ENCODE measurements around the gene UBAP1.
"Not testable (repeated sequence)": the region's sequence is repeated elsewhere in the genome, so short reads cannot be mapped to it uniquely, and the experiment has no call there.

The UBAP1 gene

DNA sequence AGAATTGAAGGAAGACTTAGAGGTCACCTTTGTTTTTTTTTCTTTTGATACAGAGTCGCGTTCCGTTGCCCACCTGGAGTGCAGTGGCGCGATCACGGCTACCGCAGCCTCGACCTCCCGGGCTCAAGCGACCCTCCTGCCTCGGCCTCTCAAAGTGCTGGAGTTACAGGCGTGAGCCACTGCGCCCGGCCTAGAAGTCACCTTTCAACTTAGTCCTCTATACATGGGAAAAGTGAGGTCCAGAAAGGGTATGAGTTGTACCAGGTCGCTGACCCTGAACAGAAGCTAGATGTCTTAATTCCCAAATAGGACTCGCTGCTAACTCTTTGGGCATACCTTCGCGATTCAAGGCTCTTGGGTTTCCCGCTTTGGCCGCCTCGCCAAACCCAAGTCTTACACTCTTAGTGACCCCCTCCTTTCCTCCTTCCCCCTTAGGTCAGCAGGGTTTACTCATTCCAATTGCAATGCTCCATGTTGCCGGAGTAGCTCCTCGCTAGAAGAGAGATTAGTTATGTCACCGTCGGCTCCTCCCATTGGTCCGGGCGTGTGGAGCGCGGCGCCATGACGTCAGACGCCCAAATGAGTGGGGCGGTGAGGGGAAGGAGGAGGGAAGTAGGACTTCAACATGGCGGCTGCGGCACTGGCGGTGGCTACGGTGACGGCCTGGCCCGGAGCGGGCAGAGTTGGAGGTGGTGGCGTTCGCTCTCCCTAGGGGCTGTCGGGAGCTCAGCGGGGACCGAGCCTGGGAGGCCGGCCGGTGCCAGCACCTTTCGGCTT is at the start of gene UBAP1:
Gene UBAP1 (plus strand): TSS at position 608 of the 777 bp plus-strand sequence. CDS start 41,872 bp downstream, outside the sequence.
- DNase-seq = peak; percentile 90

DNA sequence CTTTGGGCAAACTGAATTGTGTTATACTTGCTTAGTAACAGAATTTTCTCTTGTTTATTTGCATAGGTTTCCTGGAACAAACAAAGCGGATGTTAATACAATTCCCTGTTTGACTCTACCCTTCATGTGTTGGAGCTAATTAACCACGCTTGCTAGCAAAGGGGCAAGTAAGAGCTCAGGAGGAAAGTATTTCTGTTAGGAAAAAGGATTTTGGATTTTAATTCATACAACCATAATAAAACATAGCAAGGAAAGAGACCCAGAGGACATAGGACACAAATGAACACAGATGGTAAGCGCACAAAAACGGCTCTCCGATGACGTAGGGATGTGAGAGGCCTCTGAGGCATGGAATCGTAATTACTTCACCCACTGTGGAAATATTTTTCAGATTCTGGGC is 47.3 kb upstream of the UBAP1 start:
- DNase-seq = no peak

DNA sequence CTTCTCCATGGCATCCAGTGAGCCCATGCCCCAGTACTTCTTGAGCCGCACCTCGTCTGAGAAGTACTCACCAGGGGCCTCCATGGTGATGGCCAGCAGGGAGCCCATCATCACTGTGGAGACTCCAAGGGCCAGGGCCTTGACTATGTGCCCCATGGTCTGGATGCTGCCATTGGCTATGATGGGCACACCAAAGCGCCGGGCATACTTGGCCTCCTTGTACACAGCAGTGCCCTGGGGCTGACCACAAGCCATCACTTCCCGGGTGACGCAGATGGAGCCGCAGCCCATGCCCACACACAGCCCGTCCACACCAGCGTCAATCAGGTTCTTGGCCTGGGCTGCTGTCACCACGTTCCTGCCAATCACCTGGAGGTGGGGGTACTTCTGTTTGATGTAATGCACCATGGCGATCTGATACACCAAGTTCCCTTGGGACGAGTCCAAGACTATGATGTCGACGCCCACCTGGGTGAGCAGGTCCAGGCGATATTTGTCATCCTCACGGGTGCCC is 45.4 kb upstream of the UBAP1 start:
- no peak for DNase-seq

DNA sequence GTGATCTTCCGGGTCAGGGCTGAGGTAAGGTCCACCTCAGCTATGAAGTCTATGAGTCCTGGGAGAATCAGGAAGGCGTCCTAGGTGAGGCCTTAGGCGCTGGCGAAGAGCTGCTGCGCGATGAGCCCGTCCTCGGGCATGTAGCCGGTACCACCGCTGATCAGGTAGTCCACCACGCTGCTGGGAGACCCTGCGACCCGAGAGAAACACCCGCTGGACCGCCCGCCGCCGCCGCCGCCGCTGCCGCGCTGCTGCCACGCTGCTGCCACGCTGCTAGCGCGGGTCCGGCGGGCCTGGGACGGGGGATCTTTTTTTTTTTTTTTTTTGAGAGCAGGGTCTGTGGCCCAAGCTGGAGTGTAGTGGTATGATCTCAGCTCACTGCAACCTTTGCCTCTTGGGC is 44.3 kb upstream of the UBAP1 start:
- no peak for DNase-seq

DNA sequence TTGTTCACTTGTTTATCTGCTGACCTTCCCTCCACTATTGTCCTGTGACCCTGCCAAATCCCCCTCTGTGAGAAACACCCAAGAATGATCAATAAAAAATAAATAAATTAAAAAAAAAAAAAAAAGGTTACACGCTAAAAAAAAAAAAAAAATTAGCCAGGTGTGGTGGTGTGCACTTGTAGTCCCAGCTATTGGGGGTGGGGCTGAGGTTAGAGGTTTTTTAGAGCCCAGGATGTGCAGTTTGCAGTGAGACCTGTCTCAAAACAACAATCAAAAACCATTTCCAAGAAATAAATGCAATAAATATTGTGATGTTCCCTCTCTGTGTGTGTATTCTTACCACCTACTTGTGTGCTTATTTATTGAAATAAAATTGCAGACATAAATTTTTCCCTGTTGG is 40.2 kb upstream of the UBAP1 start:
- DNase-seq = not testable (repeated sequence)

DNA sequence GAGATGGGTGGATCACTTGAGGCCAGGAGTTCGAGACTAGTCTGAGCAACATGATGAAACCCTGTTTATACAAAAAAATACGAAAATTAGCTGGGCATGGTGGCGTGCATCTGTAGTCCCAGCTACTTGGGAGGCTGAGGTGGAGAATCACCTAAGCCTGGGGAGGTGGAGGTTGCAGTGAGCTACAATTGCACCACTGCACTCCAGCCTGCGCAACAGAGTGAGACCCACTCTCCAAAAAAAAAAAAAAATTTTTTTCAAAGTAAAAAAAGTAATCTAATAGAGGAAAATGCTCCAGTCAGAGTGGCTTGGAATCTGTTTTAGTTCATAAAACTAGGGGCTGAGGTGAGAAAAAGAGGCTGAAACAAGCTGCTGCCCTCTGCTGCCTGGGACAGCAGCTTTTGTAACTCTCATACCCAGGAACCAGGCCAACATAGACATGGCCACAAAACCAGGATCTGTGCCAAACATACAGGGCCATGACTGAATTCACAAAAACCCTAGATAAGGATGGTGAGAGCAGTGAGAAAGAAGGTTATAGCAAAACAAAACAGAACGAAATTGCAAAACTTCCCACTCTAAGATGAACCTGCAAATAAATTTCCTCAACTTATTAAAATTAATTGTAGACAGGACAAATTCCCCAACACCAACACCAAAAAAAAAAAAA is 39.2 kb upstream of the UBAP1 start:
- no peak for DNase-seq

DNA sequence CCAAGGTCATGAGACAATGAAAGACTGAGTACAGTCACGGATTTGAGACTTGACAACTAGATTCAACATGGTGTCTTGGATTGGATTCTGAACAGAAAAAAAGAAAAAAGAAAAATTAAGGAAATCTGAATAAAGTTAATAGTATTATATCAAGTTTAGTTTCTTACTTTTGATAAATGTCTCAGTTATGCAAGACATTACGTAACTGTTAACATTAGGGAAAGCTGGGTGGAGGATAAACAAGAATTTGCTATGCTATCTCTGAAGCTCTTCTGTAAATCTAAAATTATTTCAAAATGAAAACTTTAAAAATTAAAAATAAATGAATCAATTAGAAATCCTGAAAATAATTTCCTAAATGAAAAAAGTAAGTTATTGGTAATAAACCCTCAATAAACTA is 38.0 kb upstream of the UBAP1 start:
- DNase-seq = no peak

DNA sequence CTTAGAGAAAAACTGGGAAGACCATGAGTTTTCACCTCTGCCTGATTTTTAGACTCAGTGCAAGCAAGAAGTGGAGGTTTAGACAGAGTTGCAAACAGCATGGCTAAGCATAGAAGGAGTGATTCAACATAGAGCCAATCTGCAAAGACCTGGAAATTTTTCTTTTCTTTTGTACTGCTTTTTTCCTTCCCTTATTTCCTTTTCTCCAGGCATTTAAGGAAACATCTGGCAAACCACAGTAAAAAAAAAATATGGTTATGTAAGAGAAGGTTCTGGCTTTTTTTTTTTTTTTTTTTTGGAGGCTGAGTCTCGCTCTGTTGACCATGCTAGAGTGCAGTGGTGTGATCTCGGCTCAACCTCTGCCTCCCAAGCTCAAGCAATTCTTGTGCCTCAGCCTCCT is 35.7 kb upstream of the UBAP1 start:
- no peak for DNase-seq

DNA sequence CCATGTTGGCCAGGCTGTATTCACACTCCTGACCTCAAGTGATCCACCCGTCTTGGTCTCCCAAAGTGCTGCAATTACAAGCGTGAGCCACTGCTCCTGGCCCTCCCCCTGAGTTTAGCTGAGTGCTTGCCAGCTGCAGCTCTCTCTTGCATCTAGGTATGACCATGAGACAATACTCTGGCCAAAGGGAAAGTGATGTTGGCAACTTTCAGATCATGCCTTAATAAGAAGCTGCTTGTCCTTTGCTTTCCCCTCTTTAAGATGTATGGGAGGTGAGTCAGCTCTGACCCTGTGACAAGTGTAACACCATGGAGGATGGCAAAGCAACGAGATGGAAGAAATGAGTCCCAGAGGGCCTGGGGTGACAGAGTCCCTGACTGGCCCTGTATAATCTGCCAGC is 33.7 kb upstream of the UBAP1 start:
- DNase-seq = no peak

DNA sequence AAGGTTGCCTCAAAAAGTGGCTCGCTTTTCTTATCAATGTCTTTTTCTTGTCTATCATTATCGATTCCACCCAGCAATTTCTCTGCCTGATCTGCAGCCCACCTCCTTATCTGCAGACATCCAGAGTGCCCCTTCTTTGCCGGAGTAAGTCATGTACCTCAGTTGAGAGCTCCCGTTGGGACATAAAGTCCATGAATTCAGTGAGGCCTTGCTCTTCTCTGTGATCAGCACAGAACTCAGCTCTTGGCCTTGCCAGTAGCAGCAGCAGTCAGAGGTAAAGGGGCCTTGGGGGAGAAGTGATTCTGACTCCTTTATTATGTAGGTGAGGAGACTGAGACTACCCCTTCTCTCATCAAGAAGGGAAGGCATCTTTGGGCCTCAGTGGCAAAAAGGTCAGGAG is 27.4 kb upstream of the UBAP1 start:
- no peak for DNase-seq

DNA sequence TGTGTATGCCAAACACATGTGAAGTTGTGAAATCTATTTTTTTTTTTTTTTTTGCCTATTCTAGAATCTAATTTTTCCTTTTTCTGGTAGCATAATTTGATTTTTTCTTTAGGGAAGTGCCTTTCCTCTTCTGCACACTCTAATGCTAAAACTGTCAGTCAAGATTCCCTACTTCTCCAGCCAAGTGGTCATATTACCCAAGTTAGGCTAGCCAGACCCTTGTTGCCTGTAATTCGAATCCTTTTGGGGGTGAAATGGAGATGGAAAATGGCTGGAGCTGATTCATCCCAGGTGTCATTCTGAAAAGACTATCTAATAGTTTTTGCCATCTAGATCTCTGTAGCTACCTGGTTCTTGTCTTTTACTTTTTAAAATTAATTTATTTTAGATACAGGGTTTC is 24.8 kb upstream of the UBAP1 start:
- no peak for DNase-seq

DNA sequence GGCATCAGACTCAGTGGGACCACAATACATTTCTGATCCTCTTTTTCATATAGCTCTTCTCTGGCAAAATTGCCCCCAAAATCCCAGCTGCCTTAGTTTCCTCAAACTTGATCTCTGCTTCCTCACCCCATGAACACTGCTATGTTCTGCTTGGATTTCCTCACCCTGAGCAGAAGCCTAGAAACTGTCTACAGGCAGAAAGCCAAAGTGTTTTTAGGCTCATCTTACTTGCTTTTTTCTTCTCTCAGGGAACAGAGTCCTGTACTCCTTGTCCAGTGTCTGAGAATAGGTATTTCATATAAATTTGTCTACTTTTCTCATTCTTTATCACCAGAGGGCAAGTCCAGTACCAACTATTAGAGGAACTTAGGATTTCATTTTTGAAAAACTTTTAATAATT is 21.5 kb upstream of the UBAP1 start:
- no peak for DNase-seq

DNA sequence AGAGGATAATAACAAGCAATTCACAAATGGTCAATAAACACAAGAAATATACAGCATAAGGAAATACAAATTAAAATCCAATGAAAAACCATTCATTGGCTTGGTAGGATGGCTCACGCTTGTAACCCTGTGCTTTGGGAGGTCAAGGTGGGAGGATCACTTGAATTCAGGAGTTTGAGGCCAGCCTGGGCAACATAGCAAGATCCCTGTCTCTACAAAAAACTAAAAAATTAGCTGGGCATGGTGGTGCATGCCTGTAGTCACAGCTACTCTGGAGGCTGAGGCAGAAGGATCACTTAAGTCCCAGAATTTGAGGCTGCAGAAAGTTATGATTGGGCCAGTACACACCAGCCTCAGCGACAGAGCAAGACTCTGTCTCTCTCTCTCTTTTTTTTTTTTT is 20.9 kb upstream of the UBAP1 start:
- no peak for DNase-seq

DNA sequence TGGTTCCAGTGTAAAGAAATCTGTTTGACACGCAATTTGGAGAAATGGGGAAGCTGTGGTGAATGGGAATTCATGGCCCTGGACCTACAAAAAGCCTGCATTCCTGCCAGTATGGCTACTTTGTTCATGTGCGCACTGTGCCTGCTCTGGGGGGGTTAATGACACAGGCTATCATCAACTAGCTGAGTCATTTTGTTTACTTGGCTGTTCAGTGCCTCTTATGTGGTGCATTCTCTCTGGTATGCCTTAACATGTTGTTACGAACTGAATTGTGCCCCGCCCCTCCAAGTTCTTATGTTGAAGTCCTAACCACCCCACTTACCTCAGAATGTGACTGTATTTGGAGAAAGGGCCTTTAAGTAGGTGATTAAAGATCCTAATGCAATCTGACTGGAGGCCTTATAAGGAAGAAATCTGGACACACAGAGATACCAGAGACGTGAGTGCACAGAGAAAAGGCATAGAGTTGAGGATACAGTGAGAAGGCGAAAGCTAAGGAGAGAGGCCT is 20.4 kb upstream of the UBAP1 start:
- no peak for DNase-seq

DNA sequence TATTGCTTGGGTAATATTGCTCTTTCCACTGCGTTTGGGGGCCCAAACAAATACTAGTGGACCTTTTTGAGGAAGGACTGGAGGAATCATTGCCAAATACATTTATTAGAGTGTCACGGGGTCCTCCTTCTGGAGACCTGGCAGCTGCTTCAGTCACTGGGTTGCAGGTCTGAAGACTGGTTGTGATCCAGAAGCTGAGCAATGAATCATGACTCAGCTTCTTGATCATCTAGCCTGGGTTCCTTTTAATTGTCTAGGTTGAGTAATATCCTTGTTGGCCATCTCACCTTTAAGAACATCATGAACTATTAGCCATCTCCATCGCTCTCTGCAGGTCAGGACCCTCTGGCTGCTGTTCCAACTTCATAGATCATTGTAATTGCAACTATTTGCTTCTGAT is 15.4 kb upstream of the UBAP1 start:
- DNase-seq = no peak

DNA sequence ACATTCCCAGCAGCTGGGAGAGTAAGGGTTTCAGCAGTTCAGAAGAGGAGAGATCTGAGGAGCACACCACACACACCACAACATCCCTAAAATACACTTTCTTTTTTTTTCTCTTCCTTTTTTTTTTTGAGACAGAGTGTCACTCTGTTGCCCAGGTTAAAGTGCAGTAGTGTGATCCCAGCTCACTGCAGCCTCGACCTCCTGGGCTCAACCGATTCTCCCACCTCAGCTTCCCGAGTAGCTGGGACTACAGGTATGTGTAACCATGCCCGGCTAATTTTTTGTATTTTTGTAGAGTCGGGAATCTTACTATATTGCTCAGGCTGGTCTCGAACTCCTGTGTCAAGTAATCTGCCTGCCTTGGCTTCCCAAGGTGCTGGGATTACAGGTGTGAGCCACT is 9.7 kb upstream of the UBAP1 start:
- DNase-seq = no peak

DNA sequence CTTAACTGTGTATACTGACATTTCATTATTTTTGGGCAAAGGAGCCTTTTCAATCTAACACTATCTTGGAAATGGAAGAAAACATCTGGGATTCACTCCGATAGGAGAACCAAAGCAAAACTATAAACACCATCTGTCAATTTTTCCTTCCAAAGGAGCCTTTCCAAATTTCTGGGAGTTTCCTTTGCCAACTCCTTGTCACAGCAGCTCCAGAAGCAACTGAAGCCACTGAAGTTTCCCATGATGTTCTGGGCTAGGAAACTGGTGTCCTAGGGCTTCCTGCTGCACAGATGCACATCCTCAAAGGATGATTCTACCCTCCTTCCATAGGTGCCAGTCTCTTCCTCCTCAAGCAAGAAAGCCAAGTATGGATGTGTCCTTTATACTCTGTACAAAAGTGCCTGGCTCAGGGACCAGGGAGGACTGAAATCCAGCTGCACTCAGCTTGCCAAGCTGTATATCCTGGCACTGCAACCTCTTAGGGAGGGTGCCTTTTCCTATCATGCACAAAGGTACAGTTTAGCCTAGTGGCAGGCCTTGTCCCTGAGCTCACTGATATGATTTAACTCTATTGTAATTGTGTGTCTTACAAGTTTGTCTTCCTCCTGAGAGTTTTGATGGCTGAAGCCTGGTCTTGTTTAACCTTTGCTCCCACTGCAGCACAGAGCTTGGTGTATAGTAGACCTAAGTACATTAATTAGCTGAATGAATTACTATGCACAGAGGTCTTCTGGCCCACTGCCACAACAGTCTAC is 8.4 kb upstream of the UBAP1 start:
- DNase-seq = no peak

DNA sequence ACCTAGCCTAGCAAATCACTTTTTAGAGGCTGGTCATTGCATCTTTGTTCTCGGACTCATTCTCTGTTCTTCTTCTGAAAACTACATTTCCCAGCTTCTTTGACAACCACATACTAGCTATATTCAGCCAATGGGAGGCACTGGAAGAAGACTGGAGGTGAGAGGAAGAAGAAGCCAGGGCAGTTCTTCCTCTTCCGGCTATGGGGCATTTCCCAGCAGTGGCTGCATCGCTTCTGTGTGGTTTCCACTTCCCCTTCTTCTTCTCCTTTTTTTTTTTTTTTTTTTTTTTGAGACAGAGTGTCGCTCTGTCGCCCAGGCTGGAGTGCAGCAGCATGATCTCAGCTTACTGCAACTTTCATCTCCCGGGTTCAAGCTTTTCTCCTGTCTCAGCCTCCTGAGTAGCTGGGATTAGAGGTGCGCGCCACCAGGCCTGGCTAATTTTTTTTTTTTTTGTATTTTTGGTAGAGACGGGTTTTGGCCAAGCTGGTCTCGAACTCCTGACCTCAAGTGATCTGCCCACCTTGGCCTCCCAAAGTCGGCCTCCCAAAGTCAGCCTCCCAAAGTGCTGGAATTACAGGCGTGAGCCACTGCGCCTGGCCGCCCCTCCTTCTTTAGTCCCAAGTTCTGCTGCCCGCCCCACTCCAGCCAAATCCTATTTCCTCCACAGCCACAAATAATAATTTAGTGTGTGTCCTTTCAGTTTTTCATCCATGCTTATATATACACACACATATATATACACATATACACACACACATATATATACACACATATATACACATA is 6.9 kb upstream of the UBAP1 start:
- peak; percentile 14 for DNase-seq

DNA sequence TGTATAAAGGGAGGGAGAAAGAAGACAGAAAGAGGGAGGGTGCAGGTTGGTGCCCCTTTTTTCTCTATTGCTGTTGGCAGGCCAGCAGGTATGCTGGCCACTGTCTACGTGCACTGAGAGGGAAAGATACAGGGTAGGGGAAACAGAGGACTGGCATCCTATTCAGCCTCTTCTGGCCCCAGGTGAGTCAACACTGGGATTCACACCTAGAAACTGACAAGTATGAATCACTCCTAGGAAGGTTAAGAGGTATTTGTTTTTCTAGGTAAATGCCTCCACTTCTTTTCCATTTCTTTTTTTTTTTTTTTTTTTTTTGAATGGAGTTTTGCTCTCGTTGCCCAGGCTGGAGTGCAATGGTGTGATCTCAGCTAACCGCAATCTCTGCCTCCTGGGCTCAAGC is 2.8 kb upstream of the UBAP1 start:
- no peak for DNase-seq

DNA sequence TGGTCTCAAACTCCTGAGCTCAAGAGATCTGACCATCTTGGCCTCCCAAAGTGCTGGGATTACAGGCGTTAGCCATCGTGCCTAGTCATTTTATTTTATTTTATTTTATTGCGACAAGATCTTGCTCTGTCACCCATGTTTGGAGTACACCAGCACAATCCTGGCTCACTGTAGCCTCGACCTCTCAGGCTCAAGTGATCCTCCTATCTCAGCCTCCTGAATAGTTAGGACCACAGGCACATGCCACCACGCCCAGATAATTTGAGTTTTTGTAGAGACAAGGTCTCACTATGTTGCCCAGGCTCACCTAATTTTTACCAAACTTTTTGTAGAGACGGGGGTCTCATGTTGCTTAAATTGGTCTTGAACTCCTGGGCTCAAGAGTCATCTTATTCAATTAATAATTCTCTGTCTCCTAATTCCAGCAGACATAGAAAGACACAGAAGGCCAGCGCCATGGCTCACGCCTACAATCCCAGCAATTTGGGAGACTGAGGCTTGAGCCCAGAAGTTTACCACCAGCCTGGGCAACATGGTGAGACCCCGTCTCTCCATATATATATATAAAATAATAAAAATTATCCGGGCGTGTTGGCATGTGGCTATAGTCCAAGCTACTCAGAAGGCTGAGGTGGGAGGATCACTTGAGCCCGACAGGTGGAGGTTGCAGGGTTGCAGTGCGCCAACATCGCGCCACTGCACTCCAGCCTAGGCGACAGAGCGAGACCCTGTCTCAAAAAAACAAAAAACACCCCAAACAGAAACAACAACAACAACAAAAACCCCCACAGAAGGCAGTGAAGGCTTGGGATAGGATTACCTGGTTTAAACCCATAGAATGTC is 1.0 kb upstream of the UBAP1 start:
- no peak for DNase-seq

DNA sequence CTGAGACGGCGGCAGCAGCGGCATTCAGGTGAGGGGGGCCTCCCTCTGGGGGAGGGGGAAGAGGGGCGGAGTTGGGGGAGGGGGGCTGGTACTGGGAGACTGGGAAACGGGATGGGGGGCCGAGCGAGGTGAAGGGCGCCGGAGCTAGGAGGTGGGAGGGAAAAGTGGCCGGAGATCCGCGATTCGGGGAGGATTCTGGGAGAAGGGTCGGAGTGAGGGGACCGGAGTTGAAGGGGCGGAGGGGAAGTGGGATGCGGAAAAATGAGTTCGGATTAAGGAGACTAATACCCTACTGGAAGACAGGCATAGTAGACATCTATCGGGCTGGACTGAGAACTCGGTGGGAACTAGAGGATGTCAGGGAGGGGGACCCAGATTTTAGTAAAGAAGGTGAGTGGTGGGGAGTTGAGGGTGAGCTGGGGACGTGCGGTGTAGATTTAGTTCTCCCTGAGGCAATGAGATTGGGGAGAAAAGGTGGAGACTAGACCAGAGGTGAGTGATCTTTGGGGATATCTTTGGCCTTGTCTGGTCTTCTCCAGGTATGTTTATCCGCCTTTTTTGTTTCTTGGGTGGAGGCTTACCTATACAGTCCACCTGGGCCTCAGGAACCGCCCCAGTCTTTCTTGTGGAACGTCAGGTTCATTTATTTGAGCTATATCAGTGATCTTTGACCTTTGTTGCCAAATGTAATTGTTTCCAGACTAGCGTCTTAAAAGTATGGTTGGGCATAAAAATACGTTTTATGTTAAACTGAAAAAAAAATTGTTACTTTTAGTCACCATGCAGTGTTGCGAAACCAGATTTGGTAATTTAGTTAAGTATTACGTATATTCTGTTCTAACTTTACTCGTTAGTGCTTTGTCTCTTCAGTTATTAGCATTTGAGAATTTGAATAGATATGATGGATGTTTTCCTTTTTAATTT is 632 bp downstream of the UBAP1 start:
- no peak for DNase-seq
